C4-2B (cell line): ENCODE measurements around the gene ANKRD36C.
"Not testable (repeated sequence)": the region's sequence is repeated elsewhere in the genome, so short reads cannot be mapped to it uniquely, and the experiment has no call there.

ENCODE experiments used
- CTCF ChIP-seq: fragments of 450-650 bp; conservative IDR thresholded peaks from 2 replicates; pipeline ENCODE4 v1.5.1; 2017; ENCODE audit warnings: mild to moderate bottlenecking
- ZFX ChIP-seq: fragments of 450-650 bp; IDR thresholded peaks from 2 replicates; pipeline ENCODE4 v1.6.1; 2017

DNA sequence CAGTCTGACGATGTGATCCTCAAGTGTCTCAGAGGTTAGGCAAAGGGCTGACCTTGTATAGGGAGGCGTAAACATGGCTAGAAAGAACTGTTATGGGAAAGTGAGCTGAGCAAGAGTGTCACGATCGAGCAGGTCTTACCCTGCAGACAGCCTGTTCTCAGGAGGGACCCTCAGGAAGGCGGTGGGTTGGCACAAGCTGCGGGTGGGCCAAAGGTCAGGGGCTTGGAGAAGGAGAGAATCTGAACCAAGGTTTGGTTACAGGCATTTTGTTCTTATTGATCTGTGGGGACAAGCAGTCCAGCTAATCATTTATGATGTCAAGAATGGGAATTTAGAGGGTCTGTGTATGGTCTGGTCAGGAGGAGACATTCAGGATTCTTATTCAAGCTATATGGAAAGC lies 16.4 kb upstream of the ANKRD36C start:
- not testable (repeated sequence) for TF ChIP-seq CTCF, ZFX
